ENCODE measurements around the gene GLB1L2.

GLB1L2 gene

DNA sequence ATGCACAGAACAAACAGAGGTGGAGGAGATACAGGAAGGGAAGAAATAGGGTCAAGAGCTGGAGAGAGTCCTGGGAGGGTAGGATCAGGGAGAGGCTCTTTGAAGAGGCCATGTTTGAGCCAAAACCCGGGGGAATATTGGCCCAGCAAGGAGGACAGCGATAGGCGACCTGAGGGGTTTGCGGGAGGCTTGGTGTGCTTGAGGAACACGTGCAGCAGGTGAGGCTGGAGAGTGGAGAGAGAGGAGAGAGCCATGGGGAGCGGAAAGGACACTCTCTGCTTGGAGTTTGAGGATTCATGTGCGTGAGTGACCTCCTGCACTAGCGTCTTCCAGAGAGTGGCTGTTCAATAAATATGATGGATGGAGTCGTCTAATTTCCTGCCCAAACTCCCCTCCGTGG is 84.9 kb downstream of the GLB1L2 start:
- no peak for TF ChIP-seq TCF12 (IDR thresholded peaks at IDR 0.05; ENCODE audit: low read depth)
- TF ChIP-seq YY1 (IDR thresholded peaks at IDR 0.05; ENCODE audit: low read depth) = no peak
- no peak for TF ChIP-seq CEBPB (IDR thresholded peaks at IDR 0.05)
- TF ChIP-seq MAX (IDR thresholded peaks at IDR 0.05) = no peak
- TF ChIP-seq CREB1 (IDR thresholded peaks at IDR 0.05; ENCODE audit: low read depth) = no peak

DNA sequence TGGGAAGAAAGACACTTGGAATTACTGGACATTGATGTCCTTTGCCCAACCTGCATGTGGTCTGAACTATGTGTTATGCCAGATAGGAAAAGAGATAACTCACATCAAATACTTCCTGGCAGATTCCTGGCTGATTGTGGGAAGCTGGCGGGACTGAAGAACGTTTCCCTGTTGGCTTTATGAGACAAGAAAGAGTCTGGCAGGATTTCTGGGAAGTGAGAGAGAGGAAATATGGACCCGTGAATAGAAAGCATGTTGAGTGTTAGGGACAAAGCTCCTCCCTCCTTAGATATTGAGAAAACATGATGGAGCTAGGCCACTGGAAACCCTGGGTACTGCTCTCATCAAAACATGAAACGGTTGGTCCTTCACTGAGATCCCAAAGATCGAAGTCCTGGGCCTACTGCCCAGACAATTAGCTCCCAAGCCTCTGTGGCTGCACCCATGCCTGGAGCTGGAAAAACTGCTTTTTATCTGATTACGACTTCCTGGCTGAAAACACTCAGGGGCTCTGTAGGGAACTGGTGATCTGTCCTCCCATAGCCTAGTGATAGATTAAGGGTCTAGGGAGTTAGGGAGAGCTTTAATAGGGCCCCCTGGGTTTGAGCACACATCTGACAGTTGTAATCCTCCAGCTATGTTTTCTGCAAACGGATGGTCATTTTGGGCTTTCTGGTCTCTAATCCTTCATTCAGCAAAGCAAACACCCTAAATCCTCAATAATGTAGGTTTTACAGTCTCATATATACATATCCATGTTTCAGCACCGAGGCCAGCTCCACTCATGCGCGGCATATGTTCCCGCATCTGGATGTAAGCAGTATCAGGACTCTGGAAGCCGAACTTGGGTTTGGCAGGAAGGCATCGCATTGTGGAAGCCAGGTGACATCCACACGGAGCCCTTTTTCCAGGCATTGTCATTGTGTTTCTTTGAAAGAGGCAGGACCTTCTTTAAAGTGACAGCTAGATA is 86.4 kb downstream of the GLB1L2 start:
- no peak for TF ChIP-seq EP300 (IDR thresholded peaks at IDR 0.05; ENCODE audit: borderline replicate concordance)
- TF ChIP-seq MAX (IDR thresholded peaks at IDR 0.05) = 0 out of 2 replicates have a peak, but pooled peaks have one; percentile 22
- peak; percentile 90 for TF ChIP-seq REST (IDR thresholded peaks at IDR 0.05; ENCODE audit: low read depth)

GRCh38 chr11:134423106-134423505 is 91.3 kb downstream of the GLB1L2 start:
- TF ChIP-seq EGR1 (IDR thresholded peaks at IDR 0.05) = no peak
- TF ChIP-seq EP300 (IDR thresholded peaks at IDR 0.05; ENCODE audit: borderline replicate concordance) = no peak
- no peak for TF ChIP-seq TAF1 (IDR thresholded peaks at IDR 0.05; ENCODE audit: low read depth)
- TF ChIP-seq TCF12 (IDR thresholded peaks at IDR 0.05; ENCODE audit: low read depth) = no peak
- no peak for TF ChIP-seq CREB1 (IDR thresholded peaks at IDR 0.05; ENCODE audit: low read depth)
- no peak for TF ChIP-seq FOXM1 (IDR thresholded peaks at IDR 0.05; ENCODE audit: borderline replicate concordance, low read depth)
- no peak for TF ChIP-seq TEAD4 (IDR thresholded peaks at IDR 0.05)
- TF ChIP-seq RAD21 (IDR thresholded peaks at IDR 0.05; ENCODE audit: low read depth) = no peak
- TF ChIP-seq REST (IDR thresholded peaks at IDR 0.05; ENCODE audit: low read depth) = no peak
- TF ChIP-seq YY1 (IDR thresholded peaks at IDR 0.05; ENCODE audit: low read depth) = no peak
- no peak for TF ChIP-seq CEBPB (IDR thresholded peaks at IDR 0.05)
- TF ChIP-seq, protein P1, sequence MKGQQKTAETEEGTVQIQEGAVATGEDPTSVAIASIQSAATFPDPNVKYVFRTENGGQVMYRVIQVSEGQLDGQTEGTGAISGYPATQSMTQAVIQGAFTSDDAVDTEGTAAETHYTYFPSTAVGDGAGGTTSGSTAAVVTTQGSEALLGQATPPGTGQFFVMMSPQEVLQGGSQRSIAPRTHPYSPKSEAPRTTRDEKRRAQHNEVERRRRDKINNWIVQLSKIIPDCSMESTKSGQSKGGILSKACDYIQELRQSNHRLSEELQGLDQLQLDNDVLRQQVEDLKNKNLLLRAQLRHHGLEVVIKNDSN (IDR thresholded peaks at IDR 0.05) = no peak
- no peak for TF ChIP-seq NFIC (IDR thresholded peaks at IDR 0.05)

GRCh38 chr11:134425413-134425812 is 93.6 kb downstream of the GLB1L2 start:
- TF ChIP-seq EP300 (IDR thresholded peaks at IDR 0.05; ENCODE audit: borderline replicate concordance) (no peak), ZBTB7A (IDR thresholded peaks at IDR 0.05; ENCODE audit: low read depth) (no peak), YY1 (IDR thresholded peaks at IDR 0.05; ENCODE audit: low read depth) (no peak), TEAD4 (IDR thresholded peaks at IDR 0.05) (no peak), CEBPB (IDR thresholded peaks at IDR 0.05) (no peak), REST (IDR thresholded peaks at IDR 0.05; ENCODE audit: low read depth) (no peak), TCF12 (IDR thresholded peaks at IDR 0.05; ENCODE audit: low read depth) (no peak), CREB1 (IDR thresholded peaks at IDR 0.05; ENCODE audit: low read depth) (no peak), NFIC (IDR thresholded peaks at IDR 0.05) (no peak), TAF1 (IDR thresholded peaks at IDR 0.05; ENCODE audit: low read depth) (no peak)
- TF ChIP-seq, protein P1 (IDR thresholded peaks at IDR 0.05) = no peak

Measured in Ishikawa (cell line).